HG03103 (cell line): Measurements from ENCODE around the gene SLC6A5.

Experiments
- ATAC-seq: cut with Tn5 transposase; IDR thresholded peaks from one replicate; pipeline ENCODE4 v1.9.1; 2021; ENCODE audit warnings: low read depth; ENCODE audit not compliant: unreplicated experiment

SLC6A5 gene

GRCh38 chr11:20618083-20618482, 18.7 kb downstream of the SLC6A5 start:
- ATAC-seq = no peak

DNA sequence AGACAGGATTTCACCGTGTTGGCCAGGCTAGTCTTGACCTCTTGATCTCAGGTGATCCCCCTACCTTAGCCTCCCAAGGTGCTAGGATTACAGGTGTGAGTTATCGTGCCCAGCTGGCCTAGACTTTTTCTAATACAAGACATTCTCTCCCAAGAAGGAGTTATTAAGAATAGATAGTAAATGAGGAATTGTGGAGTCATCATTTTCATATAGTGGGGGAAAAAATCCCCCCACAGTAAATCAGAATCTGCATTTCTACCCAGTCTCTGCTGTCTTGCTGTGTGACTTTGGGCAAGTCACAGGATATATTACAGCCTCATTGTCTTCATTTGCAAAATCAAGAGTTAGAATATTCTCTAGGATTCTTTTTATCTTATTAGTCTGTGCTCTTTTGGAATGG, 21.6 kb downstream of the SLC6A5 start:
- no peak for ATAC-seq

- ATAC-seq = no peak
These were observed 22.3 kb downstream of the SLC6A5 start for GRCh38 chr11:20621679-20622078.

DNA sequence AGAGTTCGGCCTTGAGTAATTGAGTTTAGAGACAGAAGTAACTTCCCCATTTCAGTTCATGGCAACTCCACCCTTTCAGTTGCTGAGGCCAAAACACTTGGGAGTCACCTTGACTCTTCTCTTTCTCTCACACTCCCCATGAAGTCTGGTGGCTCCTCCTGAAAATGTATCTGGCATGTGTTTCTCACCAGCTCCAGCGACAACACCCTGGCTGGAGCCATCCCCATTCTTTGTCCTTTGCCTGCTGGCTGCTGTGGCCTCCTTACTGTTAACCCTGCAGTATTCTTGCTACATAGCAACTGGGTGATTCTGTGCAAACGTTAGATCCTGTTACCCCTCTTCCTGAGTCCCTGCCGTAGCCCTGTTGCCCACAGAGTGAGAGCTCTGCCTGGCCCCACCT, 23.8 kb downstream of the SLC6A5 start:
- ATAC-seq = no peak

DNA sequence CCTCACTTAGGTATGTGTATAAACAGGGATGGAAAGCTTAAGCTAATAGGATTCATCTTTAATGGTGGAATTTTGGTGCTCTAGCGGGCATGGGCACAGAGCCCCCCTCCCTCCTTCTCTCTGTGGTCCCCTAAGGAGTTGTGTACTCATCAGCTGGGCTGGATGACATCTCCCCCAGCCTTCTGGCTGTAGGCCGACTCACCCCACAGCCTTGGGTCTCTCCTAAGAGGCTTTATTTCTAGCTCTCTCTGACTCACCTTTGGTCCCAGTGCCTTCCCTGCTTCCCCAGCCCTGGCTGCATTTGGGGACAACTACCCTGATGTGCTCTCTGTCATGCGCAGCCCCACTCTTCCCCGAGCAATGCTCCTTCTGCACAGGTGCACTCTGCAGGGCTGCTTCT, 26.9 kb downstream of the SLC6A5 start:
- ATAC-seq = no peak

- no peak for ATAC-seq
These were observed 27.6 kb downstream of the SLC6A5 start for GRCh38 chr11:20627026-20627425.

GRCh38 chr11:20627701-20628100, 28.3 kb downstream of the SLC6A5 start:
- no peak for ATAC-seq

DNA sequence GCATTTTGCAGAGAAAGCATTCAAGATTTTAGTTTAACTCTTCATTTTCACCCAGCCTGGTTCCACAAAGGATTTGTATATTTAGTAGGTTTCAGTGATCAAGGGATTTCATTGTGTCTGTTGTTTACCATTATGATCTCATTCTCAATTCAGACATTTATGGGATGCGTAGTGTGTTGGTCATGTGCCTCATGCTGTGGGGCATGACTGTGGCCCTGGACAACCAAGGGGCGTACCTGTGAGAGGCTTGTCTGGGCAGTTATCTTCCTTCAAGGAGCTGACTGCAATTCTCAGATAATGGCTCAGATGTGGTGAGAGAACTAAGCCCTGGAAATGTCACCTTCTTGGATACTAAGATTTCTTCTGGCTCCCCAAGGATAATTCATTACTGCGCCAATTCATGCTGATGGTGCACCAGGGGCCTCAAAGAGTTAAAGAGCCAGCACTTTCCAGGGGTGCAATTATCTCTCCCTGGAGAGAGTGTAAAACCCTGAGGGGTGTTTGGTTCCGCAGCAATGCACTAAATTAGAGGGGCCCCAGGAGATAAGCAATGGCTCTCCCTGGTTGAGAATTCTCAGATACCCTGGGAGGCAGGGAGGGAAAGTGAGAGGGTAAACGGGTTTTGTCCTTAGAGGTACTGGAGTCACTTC, 32.2 kb downstream of the SLC6A5 start:
- no peak for ATAC-seq

DNA sequence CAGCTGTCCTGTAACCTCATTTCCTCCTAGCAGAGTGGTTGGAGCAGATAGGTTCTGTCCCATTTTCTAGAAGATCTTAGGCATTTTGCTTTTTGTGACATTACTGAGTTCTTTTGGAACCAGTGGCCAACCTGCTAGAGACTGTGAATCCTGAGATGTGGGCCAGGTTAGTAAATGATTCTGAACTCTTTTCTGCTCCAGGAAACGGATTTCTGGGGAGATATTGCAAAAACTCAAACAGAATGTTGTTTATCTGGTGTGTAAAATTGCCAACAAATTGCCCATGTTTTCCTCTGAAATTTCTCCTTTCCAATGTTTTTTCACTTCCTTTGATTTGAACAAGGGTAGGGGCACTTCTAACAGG, 32.7 kb downstream of the SLC6A5 start:
- no peak for ATAC-seq

DNA sequence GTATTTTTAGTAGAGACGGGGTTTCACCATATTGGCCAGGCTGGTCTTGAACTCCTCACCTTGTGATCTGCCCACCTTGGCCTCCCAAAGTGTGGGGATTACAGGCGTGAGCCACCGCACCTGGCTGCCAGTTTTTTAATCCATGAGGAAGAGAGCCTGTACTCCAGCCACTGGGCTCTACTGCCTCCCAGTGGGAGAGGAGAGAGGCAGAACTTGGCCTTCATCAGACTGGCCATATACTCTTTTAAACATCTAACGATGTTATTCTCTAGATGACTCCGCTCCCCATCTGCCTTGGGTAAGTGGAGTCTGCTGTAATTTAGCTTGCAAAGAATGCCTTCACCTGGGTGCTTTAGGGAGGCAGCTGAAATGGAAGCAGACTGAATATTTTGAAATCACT, 34.6 kb downstream of the SLC6A5 start:
- ATAC-seq = no peak

GRCh38 chr11:20634781-20635180, 35.4 kb downstream of the SLC6A5 start:
- ATAC-seq = no peak

DNA sequence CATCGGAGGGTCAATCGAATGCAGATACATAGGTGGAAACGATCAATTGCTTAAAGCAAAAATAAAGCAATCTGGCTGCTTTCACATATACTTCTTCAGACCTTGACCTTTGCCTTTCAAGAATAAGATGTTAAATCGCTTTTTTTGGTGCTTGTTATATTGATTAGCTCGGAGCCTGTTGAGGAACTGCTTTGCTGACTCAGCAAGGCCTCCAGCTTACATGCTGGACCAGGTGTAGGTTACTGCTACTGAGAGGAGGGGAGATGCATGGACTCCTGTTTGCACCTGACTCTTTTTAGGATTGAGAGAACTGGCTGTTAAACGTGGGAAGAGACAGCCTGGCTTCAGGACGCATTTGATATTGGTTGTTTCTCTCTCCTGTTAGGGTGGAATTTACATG, 38.7 kb downstream of the SLC6A5 start:
- ATAC-seq = no peak

GRCh38 chr11:20639688-20640087, 40.3 kb downstream of the SLC6A5 start:
- ATAC-seq = no peak

GRCh38 chr11:20640401-20640800, 41.0 kb downstream of the SLC6A5 start:
- no peak for ATAC-seq

- no peak for ATAC-seq
These were observed 45.0 kb downstream of the SLC6A5 start for GRCh38 chr11:20644360-20644759.

DNA sequence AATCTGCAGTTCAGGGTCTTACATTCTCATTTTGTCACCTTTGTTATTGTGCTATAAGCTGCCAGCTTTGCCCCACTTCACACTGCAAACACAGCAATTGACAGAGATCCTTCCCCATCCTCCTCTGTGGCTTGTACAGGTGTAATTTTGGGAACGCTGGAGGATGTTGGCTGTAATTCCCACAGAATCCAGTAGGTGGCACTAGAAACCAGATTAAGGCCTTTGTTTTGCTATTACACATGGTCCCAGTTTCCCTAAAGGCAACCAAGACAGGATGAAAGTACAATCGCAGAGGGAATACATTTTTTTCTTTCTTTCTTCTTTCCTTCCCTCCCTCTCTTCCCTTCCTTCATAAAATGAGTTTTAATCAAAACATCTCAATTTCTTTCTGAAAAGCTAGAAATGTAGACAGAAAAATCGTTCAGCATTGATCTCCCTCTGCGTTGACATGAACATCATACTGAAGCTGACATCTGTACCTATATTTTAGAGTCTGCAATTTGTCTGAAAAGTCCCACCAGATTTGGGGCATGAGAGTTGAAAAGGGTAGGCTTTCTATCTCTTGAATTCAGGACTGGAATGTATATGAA, 48.7 kb downstream of the SLC6A5 start:
- no peak for ATAC-seq

- no peak for ATAC-seq
These were observed 52.9 kb downstream of the SLC6A5 start for GRCh38 chr11:20652150-20652806.

GRCh38 chr11:20654038-20654437, 54.6 kb downstream of the SLC6A5 start:
- no peak for ATAC-seq

GRCh38 chr11:20656901-20657300, 57.5 kb downstream of the SLC6A5 start:
- ATAC-seq = no peak

DNA sequence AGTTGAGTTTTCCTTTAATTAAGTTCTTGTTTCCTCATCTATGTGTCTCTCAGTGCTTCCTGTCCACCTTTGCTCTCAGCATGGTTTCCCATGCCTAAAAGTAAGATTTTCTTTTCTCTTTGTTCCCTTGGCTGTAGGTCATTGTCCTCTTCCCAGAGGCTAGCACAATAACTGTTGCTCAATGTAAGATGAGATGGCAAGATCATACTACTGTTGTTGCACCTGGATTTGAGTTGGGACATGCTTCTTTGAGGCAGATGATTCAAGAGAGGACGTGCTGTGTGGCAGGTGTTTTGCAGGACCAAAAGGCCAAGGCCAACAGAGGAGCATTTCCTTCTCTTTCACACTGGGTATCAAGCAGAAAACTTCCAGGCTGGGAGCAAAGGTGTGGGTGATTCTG, 58.7 kb downstream of the SLC6A5 start:
- ATAC-seq = no peak

DNA sequence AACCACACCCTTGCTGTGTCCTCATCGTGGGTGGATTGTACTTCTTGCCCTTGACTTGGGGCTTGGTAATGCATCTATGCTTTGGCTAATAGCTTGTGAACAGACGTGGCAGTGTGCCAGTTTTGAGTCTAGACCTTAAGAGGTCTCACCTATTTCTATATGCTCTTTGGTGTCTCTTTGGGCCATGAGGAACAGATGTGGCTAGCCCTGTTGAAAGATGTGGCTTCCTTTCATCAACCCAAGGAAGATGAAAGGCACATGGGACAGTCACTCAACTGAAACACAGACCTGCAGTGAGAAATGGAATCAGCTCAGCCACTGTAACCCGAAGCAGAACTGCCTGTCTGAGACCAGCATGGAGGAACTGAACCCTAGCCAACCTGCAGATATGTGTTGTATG, 62.0 kb downstream of the SLC6A5 start:
- no peak for ATAC-seq

DNA sequence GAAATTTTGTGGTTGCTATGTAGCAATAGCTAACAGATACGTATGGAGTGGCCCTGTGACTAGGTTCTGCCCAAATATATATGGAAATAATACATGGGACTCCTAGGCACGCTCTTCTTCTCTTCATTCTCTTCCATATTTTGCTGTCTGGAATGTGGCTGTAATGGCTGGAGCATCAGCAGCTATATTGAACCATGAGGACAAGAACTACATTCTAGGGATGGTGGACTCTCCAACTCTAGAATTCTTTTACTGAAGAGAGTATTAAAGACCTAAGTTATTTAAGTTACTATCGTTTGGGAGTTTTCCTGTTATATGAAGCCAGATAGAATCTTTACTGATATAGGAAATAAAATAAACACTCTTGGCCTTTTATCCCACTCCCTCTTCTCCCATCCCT, 62.4 kb downstream of the SLC6A5 start:
- no peak for ATAC-seq
